T follicular helper cell (primary cell): ENCODE measurements around the gene DYRK1A.

Experiments used
- DNase-seq: peaks from one replicate; pipeline ENCODE4 v3.0.0-alpha.2; 2020; ENCODE audit warnings: low read depth

DYRK1A gene

GRCh38 chr21:37550618-37551330, 184.2 kb downstream of the DYRK1A start:
- no peak for DNase-seq

GRCh38 chr21:37551331-37551992, 184.9 kb downstream of the DYRK1A start:
- no peak for DNase-seq

GRCh38 chr21:37551993-37552355, 185.4 kb downstream of the DYRK1A start:
- DNase-seq, result no peak

GRCh38 chr21:37552496-37553029, 186.0 kb downstream of the DYRK1A start:
- no peak for DNase-seq

GRCh38 chr21:37553078-37553481, 186.5 kb downstream of the DYRK1A start:
- no peak for DNase-seq

GRCh38 chr21:37554661-37555379, 188.2 kb downstream of the DYRK1A start:
- DNase-seq, result no peak

GRCh38 chr21:37555672-37556261, 189.2 kb downstream of the DYRK1A start:
- no peak for DNase-seq

GRCh38 chr21:37557261-37557950, 190.8 kb downstream of the DYRK1A start:
- no peak for DNase-seq

- DNase-seq, result no peak
Observed at GRCh38 chr21:37558676-37559211, 192.2 kb downstream of the DYRK1A start.

- DNase-seq, result no peak
Observed at GRCh38 chr21:37560385-37560784, 193.8 kb downstream of the DYRK1A start.

GRCh38 chr21:37561506-37561905, 194.9 kb downstream of the DYRK1A start:
- DNase-seq, result no peak

- no peak for DNase-seq
Observed at GRCh38 chr21:37561941-37562919, 195.7 kb downstream of the DYRK1A start.

GRCh38 chr21:37562920-37563640, 196.5 kb downstream of the DYRK1A start:
- no peak for DNase-seq

- peak; percentile 90 for DNase-seq
Observed at GRCh38 chr21:37563641-37564340, 197.2 kb downstream of the DYRK1A start.

GRCh38 chr21:37564341-37564923, 197.9 kb downstream of the DYRK1A start:
- DNase-seq, result peak; percentile 85

- no peak for DNase-seq
Observed at GRCh38 chr21:37564924-37565529, 198.5 kb downstream of the DYRK1A start.

GRCh38 chr21:37565530-37566223, 199.1 kb downstream of the DYRK1A start:
- DNase-seq, result no peak
